Mucosa of stomach (tissue), 1 donor: ENCODE measurements around the gene ANKRD11.

Source experiments
- H3K27me3 ChIP-seq: one replicate; pipeline ENCODE4 v1.7.0; 2013; ENCODE audit warnings: mild to moderate bottlenecking, low read length; ENCODE audit not compliant: control insufficient read depth, insufficient read depth
- H3K36me3 ChIP-seq: one replicate; pipeline ENCODE4 v1.7.0; 2013; ENCODE audit warnings: low read length; ENCODE audit not compliant: control insufficient read depth, insufficient read depth
- H3K4me1 ChIP-seq: one replicate; pipeline ENCODE4 v1.7.0; 2013; ENCODE audit warnings: mild to moderate bottlenecking, low read length; ENCODE audit not compliant: control insufficient read depth, insufficient read depth
- H3K4me3 ChIP-seq: one replicate; pipeline ENCODE4 v1.7.0; 2013; ENCODE audit warnings: low read length
- H3K9ac ChIP-seq: one replicate; pipeline ENCODE4 v1.7.0; 2013; ENCODE audit warnings: mild to moderate bottlenecking, low read length, moderate library complexity
- H3K9me3 ChIP-seq: one replicate; pipeline ENCODE4 v1.7.0; 2013; ENCODE audit warnings: mild to moderate bottlenecking, low read length, moderate library complexity; ENCODE audit not compliant: control insufficient read depth
- donor health status: Pancreatic carcinoma.

The ANKRD11 gene

GRCh38 chr16:89345642-89346150, 144.7 kb downstream of the ANKRD11 start:
- Histone ChIP-seq H3K9ac (no peak overlapping the region), H3K36me3 (no peaks in the 10 kb centered on the region), H3K4me3 (no peak overlapping the region), H3K4me1 (peaks cover 29% of the 10 kb centered on the region), H3K9me3 (no peaks in the 10 kb centered on the region), H3K27me3 (no peaks in the 10 kb centered on the region)

- peaks cover 29% of the 10 kb centered on the region for H3K4me1 ChIP-seq
- no peaks in the 10 kb centered on the region for H3K36me3 ChIP-seq
- no peaks in the 10 kb centered on the region for H3K9me3 ChIP-seq
- no peaks in the 10 kb centered on the region for H3K27me3 ChIP-seq
- H3K9ac ChIP-seq = no peak overlapping the region
- H3K4me3 ChIP-seq = no peak overlapping the region
Measured at GRCh38 chr16:89344846-89345611, 145.3 kb downstream of the ANKRD11 start.

- H3K27me3 ChIP-seq = no peaks in the 10 kb centered on the region
- H3K4me3 ChIP-seq = no peak overlapping the region
- H3K4me1 ChIP-seq = peaks cover 29% of the 10 kb centered on the region
- no peaks in the 10 kb centered on the region for H3K9me3 ChIP-seq
- no peaks in the 10 kb centered on the region for H3K36me3 ChIP-seq
- no peak overlapping the region for H3K9ac ChIP-seq
Measured at GRCh38 chr16:89344458-89344834, 145.9 kb downstream of the ANKRD11 start.

- no peak overlapping the region for H3K9ac ChIP-seq
- H3K9me3 ChIP-seq = no peaks in the 10 kb centered on the region
- no peaks in the 10 kb centered on the region for H3K27me3 ChIP-seq
- H3K4me3 ChIP-seq = no peak overlapping the region
- H3K4me1 ChIP-seq = peaks cover 29% of the 10 kb centered on the region
- no peaks in the 10 kb centered on the region for H3K36me3 ChIP-seq
Measured at GRCh38 chr16:89343501-89344457, 146.6 kb downstream of the ANKRD11 start.

- Histone ChIP-seq H3K36me3 (no peaks in the 10 kb centered on the region), H3K4me3 (no peak overlapping the region), H3K27me3 (no peaks in the 10 kb centered on the region), H3K4me1 (peaks cover 27% of the 10 kb centered on the region), H3K9me3 (no peaks in the 10 kb centered on the region), H3K9ac (no peak overlapping the region)
Measured at GRCh38 chr16:89341697-89342694, 148.4 kb downstream of the ANKRD11 start.

- Histone ChIP-seq H3K36me3 (no peaks in the 10 kb centered on the region), H3K9me3 (no peaks in the 10 kb centered on the region), H3K4me3 (no peak overlapping the region), H3K9ac (no peak overlapping the region), H3K27me3 (no peaks in the 10 kb centered on the region), H3K4me1 (peaks cover 24% of the 10 kb centered on the region)
Measured at GRCh38 chr16:89341279-89341678, 149.1 kb downstream of the ANKRD11 start.

GRCh38 chr16:89338863-89339262, 151.5 kb downstream of the ANKRD11 start:
- Histone ChIP-seq H3K4me1 (peaks cover 17% of the 10 kb centered on the region), H3K27me3 (no peaks in the 10 kb centered on the region), H3K9me3 (no peaks in the 10 kb centered on the region), H3K9ac (no peak overlapping the region), H3K36me3 (no peaks in the 10 kb centered on the region), H3K4me3 (no peak overlapping the region)

GRCh38 chr16:89337965-89338364, 152.4 kb downstream of the ANKRD11 start:
- H3K4me1 ChIP-seq = peaks cover 22% of the 10 kb centered on the region
- no peaks in the 10 kb centered on the region for H3K27me3 ChIP-seq

GRCh38 chr16:89335803-89336485, 154.4 kb downstream of the ANKRD11 start:
- H3K9ac ChIP-seq = no peak overlapping the region

More at GRCh38 chr16:89337965-89338364, 152.4 kb downstream of the ANKRD11 start:
- H3K9ac ChIP-seq = no peak overlapping the region
- no peaks in the 10 kb centered on the region for H3K9me3 ChIP-seq
- no peaks in the 10 kb centered on the region for H3K36me3 ChIP-seq
- H3K4me3 ChIP-seq = no peak overlapping the region

GRCh38 chr16:89334988-89335802, 155.2 kb downstream of the ANKRD11 start:
- H3K9ac ChIP-seq = no peak overlapping the region
- H3K27me3 ChIP-seq = no peaks in the 10 kb centered on the region
- no peak overlapping the region for H3K4me3 ChIP-seq
- peaks cover 22% of the 10 kb centered on the region for H3K4me1 ChIP-seq
- H3K36me3 ChIP-seq = no peaks in the 10 kb centered on the region
- H3K9me3 ChIP-seq = no peaks in the 10 kb centered on the region

More at GRCh38 chr16:89335803-89336485, 154.4 kb downstream of the ANKRD11 start:
- Histone ChIP-seq H3K36me3 (no peaks in the 10 kb centered on the region), H3K9me3 (no peaks in the 10 kb centered on the region), H3K4me3 (no peak overlapping the region), H3K27me3 (no peaks in the 10 kb centered on the region), H3K4me1 (peaks cover 22% of the 10 kb centered on the region)
